ENCODE measurements around the gene SLX4IP. TPM values are rescaled to one million over a fixed set of nuclear protein-coding genes. Genes with fewer than 3 reads are reported as not detected.

Gene SLX4IP
- total RNA-seq, 1 donor from 2014 or later = 7.7 TPM

- no peak for DNase-seq (ENCODE audit: low spot score)
These were observed 7.1 kb upstream of the SLX4IP start for GRCh38 chr20:10428008-10428407.

DNA sequence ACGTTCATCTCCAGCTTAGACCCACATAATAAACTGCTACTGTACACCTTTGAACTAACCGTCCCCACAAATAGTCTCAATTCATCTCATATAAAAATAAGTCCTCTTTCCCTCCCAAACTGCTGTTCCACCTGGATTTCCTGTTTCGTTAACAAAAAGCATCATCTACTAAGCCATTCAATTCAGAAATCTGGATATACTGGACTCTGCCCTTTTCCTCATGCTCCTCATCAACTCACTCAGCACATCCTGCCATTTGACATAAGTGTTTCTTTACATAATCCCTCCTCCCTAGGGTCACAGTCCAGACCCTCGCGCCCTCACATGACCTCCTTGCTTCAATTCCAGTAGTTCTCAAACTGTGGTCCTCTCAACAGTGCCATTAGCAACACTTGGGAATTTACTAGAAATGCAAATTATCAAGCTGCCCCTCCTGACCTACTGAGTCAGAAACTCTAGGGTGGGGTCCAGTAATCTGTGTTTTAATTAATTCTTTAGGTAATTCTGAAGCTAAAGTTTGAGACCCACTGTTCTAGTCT lies 5.6 kb upstream of the SLX4IP start:
- DNase-seq (ENCODE audit: low spot score) = no peak

GRCh38 chr20:10430000-10430466 lies 5.1 kb upstream of the SLX4IP start:
- no peak for DNase-seq (ENCODE audit: low spot score)

DNA sequence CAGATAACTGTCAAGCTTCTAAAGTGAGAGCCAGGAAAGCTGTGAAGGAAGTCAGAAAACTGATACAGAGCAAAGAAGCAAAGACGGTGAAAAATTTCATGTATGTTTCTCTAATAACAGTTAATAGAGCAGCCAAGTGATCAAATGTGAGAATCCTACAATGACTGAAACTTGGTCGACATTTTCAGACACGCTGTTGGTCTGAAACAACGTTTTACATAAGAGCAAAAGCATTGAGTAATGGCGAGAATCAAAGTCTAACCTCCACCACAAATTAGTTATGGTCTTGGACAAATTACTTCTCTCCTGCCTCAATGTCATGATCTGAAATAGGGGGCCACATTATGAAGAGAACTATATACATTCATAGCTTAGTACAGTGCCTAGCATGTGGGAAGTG lies 4.4 kb upstream of the SLX4IP start:
- DNase-seq (ENCODE audit: low spot score) = no peak

GRCh38 chr20:10432079-10432478 lies 3.0 kb upstream of the SLX4IP start:
- DNase-seq (ENCODE audit: low spot score) = no peak

GRCh38 chr20:10433014-10433622 lies 2.0 kb upstream of the SLX4IP start:
- DNase-seq (ENCODE audit: low spot score) = no peak

DNA sequence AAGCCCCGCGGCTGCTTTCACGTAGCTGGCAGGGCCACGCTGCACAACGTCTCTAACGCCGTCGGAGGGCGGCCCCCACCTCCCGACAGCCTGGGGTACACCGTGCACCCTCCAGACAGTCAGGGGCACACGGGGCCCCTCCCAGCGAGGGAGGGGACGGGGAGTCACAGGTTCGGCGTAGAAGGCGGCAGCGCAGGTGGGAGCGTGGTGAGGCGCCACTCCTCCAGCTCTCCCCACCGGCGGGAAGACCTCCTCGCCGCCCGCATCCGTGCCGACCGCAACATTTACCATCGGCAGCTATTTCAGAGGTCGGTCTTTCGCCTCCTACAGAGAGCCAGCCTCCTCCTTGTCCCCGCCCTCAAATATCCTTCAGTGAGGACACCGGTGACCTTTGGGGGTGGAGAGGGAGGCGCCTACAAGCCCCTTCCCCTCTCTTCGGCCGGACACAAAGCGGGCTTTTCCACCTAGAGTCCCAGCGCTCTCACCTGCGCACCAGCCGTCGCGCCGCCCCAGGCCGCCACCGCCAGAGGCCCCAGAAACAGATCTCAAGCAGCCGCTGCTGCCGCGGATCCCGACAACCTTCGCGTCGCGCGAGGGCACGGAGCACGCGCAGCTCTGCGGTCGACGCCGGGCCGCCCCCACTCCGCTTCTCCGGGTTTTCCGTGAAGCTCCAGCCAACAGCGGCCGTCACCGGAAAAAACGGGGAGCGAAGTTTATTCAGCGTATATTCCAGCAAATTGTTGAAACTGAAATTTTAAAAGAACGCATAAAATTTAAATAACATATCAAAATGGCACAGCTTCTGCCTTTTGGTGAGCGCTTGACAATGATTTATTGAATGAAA lies 1.3 kb upstream of the SLX4IP start, which contains the start of gene MKKS:
MKKS (minus strand) TSS at position 600 of the 844 bp plus-strand sequence. CDS start 20,708 bp downstream, outside the sequence.
- peak; percentile 96 for DNase-seq (ENCODE audit: low spot score)

DNA sequence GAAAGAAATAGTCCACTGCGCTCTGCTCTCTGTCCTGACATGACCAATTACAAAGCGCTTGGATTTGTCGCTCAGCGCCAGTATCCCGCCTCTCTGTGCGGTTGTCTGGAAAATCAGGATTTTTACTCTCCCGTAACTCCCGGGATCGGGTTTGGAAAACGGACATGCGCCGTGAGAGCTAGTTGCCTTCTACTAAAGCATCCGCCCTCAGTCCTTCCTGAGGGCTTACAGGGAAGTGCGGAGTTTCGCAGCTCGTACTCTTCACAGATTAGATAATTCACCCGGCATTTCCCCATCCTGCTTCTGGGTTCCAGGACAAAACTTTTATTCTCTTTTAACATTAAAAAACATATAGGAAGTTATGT lies 656 bp upstream of the SLX4IP start:
- peak; percentile 100 for DNase-seq (ENCODE audit: low spot score)

- DNase-seq (ENCODE audit: low spot score) = no peak
These were observed 1.1 kb downstream of the SLX4IP start for GRCh38 chr20:10436053-10436699.

DNA sequence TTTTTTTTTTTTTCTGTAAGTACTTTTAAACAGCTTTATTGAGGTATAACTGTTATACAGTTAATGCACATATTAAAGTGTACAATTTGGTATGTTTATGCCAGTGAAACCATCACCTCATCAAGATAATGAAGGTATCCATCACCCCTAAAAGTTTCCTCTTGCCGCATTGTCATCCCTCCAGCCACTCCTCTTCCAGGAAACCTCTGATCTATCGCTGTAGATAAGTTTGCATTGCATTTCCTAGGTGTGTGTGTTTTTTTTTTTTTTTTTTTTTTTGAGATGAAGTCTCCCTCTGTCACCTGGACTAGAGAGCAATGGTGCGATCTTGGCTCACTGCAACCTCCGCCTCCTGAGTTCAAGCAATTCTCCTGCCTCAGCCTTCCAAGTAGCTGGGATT lies 3.1 kb downstream of the SLX4IP start:
- no peak for DNase-seq (ENCODE audit: low spot score)

- no peak for DNase-seq (ENCODE audit: low spot score)
These were observed 8.8 kb downstream of the SLX4IP start for GRCh38 chr20:10443936-10444335.

GRCh38 chr20:10445758-10446157 lies 10.7 kb downstream of the SLX4IP start:
- no peak for DNase-seq (ENCODE audit: low spot score)

DNA sequence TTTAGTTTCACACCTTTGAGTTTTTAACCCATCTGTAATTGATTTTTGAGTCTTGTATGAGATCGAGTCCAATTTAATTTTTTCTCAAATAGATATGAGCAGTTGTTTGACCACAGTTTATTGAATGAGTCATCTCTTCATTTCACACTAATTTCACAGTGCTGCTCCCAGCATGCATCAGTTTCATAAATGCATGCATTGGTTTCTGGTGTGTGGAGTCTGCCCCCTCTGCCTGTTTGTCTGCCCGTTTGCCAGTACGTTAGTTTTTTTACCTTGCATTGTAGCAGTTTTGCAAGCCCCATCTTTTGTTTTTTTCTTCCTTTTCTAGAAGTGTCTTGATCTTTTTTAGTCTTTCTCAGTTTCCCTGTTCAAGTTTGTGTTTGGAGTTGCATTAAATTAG lies 11.9 kb downstream of the SLX4IP start:
- no peak for DNase-seq (ENCODE audit: low spot score)

- DNase-seq (ENCODE audit: low spot score) = no peak
These were observed 13.4 kb downstream of the SLX4IP start for GRCh38 chr20:10448270-10449156.

- DNase-seq (ENCODE audit: low spot score) = no peak
These were observed 14.2 kb downstream of the SLX4IP start for GRCh38 chr20:10449270-10449669.

GRCh38 chr20:10453241-10453640 lies 18.1 kb downstream of the SLX4IP start:
- DNase-seq (ENCODE audit: low spot score) = peak; percentile 12

- no peak for DNase-seq (ENCODE audit: low spot score)
These were observed 19.1 kb downstream of the SLX4IP start for GRCh38 chr20:10454151-10454750.

DNA sequence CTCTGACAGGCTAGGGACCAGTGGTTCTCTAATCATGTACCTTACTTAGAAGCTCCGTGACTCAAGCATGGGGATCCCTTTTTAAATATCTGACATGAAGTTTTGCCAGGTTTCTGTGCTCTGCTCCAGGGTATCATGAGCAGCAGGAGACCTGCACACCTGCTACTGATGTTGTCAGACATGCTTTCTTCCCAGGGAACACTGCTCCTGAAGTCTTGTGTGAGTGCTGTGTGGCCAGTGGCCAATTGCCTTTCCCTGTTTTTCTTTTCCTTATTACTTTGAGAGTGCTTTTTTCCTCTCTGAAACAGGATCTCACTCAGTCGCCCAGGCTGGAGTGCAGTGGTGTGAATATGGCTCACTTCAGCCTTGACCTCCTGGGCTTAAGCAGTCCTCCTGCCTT lies 26.4 kb downstream of the SLX4IP start:
- no peak for DNase-seq (ENCODE audit: low spot score)

DNA sequence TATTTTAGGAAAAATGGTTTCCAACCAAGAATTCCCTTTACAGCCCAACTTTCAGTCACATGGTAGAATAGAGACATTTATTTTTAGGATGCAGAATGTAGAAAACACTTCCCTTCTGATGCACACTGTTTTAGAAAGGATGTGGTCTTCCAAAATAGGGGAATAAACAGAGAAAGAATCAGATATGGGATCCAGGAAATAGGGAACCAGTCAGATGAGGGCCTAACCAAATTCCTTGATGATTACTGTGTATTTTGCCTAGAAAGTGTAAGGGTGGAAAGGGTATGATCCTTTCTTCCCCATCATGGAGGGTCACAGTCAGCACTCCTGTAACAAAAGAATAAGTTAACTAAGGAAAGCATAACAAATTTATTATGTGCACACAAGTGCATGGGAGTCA lies 27.4 kb downstream of the SLX4IP start:
- no peak for DNase-seq (ENCODE audit: low spot score)

DNA sequence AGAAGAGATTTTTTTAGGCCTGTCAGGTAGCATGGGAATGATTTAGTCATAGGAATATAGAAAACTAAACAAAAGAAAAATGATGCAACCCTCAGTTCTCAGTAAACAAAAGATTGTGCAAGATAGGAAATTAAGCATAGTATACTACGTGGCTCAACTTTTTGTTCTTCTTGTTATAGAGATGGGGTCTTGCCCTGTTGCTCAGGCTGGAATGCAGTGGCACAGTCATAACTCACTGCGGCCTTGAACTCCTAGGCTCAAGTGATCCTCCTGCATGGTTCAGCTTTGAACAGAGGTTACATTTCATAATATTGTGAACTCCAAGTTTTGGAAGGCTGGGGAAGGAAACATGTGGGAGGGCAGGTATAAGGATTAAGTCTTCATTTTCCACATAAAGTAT lies 28.5 kb downstream of the SLX4IP start:
- DNase-seq (ENCODE audit: low spot score) = no peak

DNA sequence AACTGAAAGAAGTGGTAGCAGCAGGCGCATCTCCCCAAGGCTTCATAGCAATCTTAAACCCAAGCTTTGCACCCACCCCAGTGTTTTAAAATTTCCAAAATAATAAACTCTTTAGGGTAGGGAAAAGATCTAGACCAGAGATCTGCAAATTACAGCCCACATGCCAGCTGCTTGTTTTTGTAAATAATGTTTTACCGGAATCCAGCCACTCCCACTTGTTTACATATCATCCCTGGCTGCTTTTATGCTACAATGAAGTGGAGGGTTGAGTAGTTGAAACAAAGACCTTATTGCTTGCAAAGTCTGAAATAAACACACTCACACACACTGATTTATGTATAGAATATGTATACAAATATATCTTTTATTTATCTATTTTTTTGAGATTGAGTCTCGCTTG lies 30.0 kb downstream of the SLX4IP start:
- no peak for DNase-seq (ENCODE audit: low spot score)
